GM10266 (cell line): ENCODE results near the gene PCDHA9.
"Not testable (repeated sequence)": the region's sequence is repeated elsewhere in the genome, so short reads cannot be mapped to it uniquely, and the experiment has no call there.

Source experiments
- DNase-seq: peaks from one replicate; pipeline ENCODE4 v3.0.0; 2012; ENCODE audit errors: extremely low spot score
- TF ChIP-seq, protein P1 (sequence below): IDR thresholded peaks from 2 replicates; pipeline ENCODE4 v1.5.1; 2012; ENCODE audit warnings: mild to moderate bottlenecking, low read depth; ENCODE audit not compliant: control insufficient read depth, insufficient read depth; ENCODE audit errors: missing control alignments

Gene PCDHA9

DNA sequence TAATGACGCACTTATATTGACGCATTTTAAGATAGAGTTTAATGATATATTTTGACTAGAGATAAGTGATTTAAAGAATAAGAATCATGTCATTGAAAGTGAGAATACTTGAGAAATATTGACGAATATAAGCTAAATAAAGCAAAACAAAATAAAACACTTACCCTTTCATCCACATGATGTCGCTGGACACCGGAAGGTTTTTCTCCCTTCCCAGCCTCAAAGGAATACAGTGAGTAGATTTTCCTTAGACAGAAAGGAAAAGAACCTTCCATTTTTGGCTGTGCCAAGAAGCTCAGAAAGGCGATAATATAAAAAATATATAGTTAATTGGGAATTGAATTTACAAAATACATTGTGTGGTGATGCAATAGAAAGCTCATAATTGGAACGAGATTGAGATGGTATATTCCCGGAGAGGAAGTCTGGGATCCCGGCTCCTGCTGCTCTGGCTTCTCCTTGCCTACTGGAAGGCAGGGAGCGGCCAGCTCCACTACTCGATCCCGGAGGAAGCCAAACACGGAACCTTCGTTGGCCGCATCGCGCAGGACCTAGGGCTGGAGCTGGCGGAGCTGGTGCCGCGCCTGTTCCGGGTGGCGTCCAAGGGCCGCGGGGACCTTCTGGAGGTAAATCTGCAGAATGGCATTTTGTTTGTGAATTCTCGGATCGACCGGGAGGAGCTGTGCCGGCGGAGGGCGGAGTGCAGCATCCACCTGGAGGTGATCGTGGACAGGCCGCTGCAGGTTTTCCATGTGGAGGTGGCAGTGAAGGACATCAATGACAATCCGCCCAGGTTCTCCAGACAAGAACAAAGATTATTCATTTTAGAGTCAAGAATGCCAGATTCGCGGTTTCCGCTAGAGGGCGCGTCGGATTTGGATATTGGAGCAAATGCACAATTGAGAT is 26.6 kb upstream of the PCDHA9 start, which contains the start of gene PCDHA5:
PCDHA5 (plus strand) TSS at position 239 of the 906 bp plus-strand sequence.
- DNase-seq: no peak
- TF ChIP-seq, protein P1, sequence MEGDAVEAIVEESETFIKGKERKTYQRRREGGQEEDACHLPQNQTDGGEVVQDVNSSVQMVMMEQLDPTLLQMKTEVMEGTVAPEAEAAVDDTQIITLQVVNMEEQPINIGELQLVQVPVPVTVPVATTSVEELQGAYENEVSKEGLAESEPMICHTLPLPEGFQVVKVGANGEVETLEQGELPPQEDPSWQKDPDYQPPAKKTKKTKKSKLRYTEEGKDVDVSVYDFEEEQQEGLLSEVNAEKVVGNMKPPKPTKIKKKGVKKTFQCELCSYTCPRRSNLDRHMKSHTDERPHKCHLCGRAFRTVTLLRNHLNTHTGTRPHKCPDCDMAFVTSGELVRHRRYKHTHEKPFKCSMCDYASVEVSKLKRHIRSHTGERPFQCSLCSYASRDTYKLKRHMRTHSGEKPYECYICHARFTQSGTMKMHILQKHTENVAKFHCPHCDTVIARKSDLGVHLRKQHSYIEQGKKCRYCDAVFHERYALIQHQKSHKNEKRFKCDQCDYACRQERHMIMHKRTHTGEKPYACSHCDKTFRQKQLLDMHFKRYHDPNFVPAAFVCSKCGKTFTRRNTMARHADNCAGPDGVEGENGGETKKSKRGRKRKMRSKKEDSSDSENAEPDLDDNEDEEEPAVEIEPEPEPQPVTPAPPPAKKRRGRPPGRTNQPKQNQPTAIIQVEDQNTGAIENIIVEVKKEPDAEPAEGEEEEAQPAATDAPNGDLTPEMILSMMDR: peak; percentile 10

DNA sequence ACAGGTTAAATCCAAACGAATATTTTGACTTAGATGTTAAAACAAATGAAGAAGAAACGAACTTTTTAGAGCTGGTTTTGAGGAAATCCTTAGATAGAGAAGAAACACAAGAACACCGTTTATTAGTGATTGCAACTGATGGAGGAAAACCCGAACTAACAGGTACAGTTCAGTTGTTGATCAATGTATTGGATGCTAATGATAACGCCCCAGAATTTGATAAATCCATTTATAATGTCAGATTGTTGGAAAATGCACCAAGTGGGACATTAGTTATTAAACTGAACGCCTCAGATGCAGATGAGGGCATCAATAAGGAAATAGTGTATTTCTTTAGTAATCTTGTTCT is 25.9 kb upstream of the PCDHA9 start:
- no peak for DNase-seq
- TF ChIP-seq, protein P1: no peak

DNA sequence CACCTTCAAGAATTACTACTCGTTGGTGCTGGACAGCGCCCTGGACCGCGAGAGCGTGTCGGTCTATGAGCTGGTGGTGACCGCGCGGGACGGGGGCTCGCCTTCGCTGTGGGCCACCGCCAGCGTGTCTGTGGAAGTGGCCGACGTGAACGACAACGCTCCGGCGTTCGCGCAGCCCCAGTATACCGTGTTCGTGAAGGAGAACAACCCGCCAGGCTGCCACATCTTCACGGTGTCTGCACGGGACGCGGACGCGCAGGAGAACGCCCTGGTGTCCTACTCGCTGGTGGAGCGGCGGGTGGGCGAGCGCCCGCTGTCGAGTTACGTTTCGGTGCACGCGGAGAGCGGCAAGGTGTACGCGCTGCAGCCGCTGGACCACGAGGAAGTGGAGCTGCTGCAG is 25.2 kb upstream of the PCDHA9 start:
- not testable (repeated sequence) for DNase-seq

DNA sequence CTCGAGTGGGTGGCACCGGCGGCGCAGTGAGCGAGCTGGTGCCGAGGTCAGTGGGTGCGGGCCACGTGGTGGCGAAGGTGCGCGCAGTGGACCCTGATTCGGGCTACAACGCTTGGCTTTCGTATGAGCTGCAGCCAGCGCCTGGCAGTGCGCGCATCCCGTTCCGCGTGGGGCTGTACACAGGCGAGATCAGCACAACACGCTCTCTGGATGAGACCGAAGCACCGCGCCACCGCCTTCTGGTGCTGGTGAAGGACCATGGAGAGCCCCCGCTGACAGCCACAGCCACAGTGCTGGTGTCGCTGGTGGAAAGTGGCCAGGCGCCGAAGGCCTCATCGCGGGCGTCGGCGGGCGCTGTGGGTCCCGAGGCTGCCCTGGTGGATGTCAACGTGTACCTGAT is 24.7 kb upstream of the PCDHA9 start:
- TF ChIP-seq, protein P1: no peak
- no peak for DNase-seq

GRCh38 chr5:140827704-140828361 is 20.3 kb upstream of the PCDHA9 start, which contains the start of gene PCDHA6:
TSS of gene PCDHA6 (plus strand) at chr5:140827960. CDS start at chr5:140828092, 132 bp downstream.
- TF ChIP-seq, protein P1: no peak
- DNase-seq: no peak

DNA sequence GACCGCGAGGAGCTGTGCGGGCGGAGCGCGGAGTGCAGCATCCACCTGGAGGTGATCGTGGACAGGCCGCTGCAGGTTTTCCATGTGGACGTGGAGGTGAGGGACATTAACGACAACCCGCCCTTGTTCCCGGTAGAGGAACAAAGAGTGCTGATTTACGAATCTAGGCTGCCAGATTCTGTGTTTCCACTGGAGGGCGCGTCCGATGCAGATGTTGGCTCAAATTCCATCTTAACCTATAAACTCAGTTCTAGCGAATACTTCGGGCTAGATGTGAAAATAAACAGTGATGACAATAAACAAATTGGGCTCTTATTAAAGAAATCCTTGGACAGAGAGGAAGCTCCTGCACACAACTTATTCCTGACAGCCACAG is 19.8 kb upstream of the PCDHA9 start:
- DNase-seq: no peak
- TF ChIP-seq, protein P1: no peak

DNA sequence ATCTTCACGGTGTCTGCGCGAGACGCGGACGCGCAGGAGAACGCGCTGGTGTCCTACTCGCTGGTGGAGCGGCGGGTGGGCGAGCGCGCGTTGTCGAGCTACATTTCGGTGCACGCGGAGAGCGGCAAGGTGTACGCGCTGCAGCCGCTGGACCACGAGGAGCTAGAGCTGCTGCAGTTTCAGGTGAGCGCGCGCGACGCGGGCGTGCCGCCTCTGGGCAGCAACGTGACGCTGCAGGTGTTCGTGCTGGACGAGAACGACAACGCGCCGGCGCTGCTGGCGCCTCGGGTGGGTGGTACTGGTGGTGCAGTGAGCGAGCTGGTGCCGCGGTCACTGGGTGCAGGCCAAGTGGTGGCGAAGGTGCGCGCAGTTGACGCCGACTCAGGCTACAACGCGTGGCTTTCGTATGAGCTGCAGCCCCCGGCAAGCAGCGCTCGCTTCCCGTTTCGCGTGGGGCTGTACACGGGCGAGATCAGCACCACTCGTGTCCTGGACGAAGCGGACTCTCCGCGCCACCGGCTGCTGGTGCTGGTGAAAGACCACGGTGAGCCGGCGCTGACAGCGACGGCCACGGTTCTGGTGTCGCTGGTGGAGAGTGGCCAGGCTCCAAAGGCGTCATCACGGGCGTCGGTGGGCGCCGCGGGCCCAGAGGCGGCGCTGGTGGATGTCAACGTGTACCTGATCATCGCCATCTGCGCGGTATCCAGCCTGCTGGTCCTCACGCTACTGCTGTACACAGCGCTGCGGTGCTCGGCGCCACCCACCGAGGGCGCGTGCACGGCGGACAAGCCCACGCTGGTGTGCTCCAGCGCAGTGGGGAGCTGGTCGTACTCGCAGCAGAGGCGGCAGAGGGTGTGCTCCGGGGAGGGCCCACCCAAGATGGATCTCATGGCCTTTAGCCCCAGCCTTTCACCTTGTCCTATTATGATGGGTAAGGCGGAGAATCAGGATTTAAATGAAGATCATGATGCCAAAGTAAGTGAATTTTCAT is 18.4 kb upstream of the PCDHA9 start:
- DNase-seq: not testable (repeated sequence)
